Measurements from ENCODE around the gene P2RX1. TPM values are rescaled to one million over a fixed set of nuclear protein-coding genes. Genes with fewer than 3 reads are reported as not detected.

The P2RX1 gene
- total and polyA plus RNA-seq, 12 donors: 0.42 to 8.6 (median 1.1) TPM

DNA sequence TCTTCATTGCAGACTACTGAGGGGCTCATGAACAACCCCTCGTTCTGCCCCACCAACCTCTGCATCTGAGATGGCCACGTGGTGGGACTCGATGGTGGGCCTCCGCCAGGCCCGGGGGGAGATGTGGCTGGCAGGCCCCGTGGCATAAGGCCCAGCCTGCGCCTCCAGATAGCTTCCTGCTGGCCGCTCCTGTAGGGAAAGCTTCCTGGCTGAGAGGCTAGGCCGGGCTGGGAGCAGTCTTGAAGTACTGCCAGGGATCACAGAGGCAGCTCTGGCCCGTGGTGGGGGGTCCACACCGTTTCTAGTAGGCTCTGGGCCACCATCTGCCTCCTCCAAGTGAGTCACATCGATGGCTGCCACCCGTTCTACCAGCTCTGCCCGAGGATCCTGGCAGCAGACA, 31.0 kb downstream of the P2RX1 start:
- H3K27ac ChIP-seq: peak overlapping the region in 3 of 5 donors; percentile 59 to 91 (median 91)
- peaks cover 38 to 45% of the 10 kb centered on the region in 2 donors for H3K4me1 ChIP-seq (replicated peaks in 1 of 2)
- no peak overlapping the region for H3K4me3 ChIP-seq
- TF ChIP-seq POLR2A (IDR thresholded peaks at IDR 0.05): no peak
- TF ChIP-seq, protein P1, sequence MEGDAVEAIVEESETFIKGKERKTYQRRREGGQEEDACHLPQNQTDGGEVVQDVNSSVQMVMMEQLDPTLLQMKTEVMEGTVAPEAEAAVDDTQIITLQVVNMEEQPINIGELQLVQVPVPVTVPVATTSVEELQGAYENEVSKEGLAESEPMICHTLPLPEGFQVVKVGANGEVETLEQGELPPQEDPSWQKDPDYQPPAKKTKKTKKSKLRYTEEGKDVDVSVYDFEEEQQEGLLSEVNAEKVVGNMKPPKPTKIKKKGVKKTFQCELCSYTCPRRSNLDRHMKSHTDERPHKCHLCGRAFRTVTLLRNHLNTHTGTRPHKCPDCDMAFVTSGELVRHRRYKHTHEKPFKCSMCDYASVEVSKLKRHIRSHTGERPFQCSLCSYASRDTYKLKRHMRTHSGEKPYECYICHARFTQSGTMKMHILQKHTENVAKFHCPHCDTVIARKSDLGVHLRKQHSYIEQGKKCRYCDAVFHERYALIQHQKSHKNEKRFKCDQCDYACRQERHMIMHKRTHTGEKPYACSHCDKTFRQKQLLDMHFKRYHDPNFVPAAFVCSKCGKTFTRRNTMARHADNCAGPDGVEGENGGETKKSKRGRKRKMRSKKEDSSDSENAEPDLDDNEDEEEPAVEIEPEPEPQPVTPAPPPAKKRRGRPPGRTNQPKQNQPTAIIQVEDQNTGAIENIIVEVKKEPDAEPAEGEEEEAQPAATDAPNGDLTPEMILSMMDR (IDR thresholded peaks at IDR 0.05): no peak
- intact Hi-C loops (cut with DNase I): no loop called here
- H3K9me3 ChIP-seq (replicated peaks in 1 of 3): no peaks in the 10 kb centered on the region
- WGBS, 4 donors: 60 to 90% (median 67%) methylated on average over 2 to 14 of the region's 14 CpGs
- DNase-seq: no peak
- H3K27me3 ChIP-seq: no peaks in the 10 kb centered on the region
- H3K36me3 ChIP-seq (replicated peaks in 1 of 2): peaks cover 0 to 31% of the 10 kb centered on the region in 2 donors

DNA sequence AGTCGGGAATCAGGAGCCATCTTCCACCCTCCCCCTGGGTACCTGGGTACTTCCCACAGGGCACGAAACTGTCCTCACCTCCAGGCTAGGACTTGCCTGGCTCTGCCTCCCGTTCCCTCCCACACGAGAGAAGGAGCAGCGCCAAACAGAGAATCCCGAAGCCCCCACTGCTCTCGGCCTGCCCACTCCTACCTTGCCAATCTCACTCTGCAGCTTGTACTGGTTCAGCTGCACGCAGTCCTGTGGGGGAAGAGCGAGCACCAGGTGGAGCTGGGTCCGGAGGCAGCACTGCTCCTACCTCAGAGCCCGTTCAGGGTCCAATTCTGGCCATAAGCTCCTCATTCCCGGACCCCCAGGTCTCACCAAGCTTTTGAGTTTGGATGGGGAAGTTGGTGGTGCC, 32.1 kb downstream of the P2RX1 start:
- Histone ChIP-seq H3K9me3 (replicated peaks in 1 of 3) (no peaks in the 10 kb centered on the region), H3K4me3 (no peak overlapping the region), H3K27ac (no peak overlapping the region), H3K27me3 (no peaks in the 10 kb centered on the region), H3K4me1 (replicated peaks in 1 of 2) (peaks cover 27 to 38% of the 10 kb centered on the region in 2 donors), H3K36me3 (replicated peaks in 1 of 2) (peaks cover 0 to 31% of the 10 kb centered on the region in 2 donors)
- 92 to 93% (median 92%) methylated on average over 10 to 12 of the region's 12 CpGs for WGBS, 4 donors
- no peak for TF ChIP-seq POLR2A (IDR thresholded peaks at IDR 0.05)
- TF ChIP-seq, protein P1 (IDR thresholded peaks at IDR 0.05): no peak
- intact Hi-C loops (cut with DNase I): no loop called here
- DNase-seq: no peak

DNA sequence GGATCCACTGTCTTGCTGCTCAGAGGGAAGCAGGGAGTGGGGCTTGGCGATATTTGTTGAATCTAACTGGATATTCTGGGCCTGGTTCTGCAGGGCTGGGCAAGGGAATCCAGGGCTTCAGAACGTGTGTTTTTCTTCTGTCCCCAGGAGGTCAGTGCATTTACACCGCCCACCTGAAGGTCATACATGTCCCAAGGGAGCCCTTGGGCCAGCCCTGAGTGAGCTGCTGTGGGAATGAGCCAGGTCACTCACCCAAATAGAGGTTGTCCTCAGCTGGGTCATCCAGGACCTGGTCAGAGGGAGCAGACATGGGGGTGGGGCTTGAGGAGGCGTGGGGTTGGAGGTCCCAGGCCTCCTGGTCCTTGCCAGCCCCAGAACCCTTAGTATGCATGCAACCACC, 34.0 kb downstream of the P2RX1 start:
- no peaks in the 10 kb centered on the region for H3K27me3 ChIP-seq
- H3K4me3 ChIP-seq: no peak overlapping the region
- no peaks in the 10 kb centered on the region for H3K9me3 ChIP-seq (replicated peaks in 1 of 3)
- no peak for TF ChIP-seq POLR2A (IDR thresholded peaks at IDR 0.05)
- TF ChIP-seq, protein P1 (IDR thresholded peaks at IDR 0.05): no peak
- intact Hi-C loops (cut with DNase I): no loop called here
- no peak for DNase-seq
- peaks cover 0 to 31% of the 10 kb centered on the region in 2 donors for H3K36me3 ChIP-seq (replicated peaks in 1 of 2)
- H3K27ac ChIP-seq: no peak overlapping the region
- 80 to 86% (median 81%) methylated on average over 1 to 4 of the region's 4 CpGs for WGBS, 4 donors
- H3K4me1 ChIP-seq (replicated peaks in 1 of 2): peaks cover 17 to 24% of the 10 kb centered on the region in 2 donors

DNA sequence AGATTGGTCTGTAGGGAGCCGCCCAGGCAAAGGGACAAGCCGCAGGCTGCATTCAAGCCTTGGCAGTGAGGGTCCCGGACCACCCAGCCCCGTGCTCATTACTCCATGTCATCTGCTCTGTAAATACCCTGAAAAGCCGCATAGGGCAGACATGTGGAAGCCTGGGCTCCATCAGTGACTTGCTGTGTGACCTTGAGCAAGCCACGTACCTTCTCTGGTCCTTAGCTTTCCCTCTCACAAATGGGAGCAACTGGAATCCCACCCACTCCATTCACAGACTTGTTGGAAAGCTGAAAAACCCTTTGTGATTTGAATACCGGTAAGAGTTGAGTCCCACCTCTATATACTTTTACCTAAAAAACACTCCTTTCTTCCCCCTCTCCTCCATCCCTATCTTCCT, 35.3 kb downstream of the P2RX1 start:
- no peak for DNase-seq
- Histone ChIP-seq H3K9me3 (replicated peaks in 1 of 3) (no peaks in the 10 kb centered on the region), H3K36me3 (replicated peaks in 1 of 2) (peaks cover 0 to 34% of the 10 kb centered on the region in 2 donors), H3K27ac (no peak overlapping the region), H3K4me3 (no peak overlapping the region), H3K4me1 (replicated peaks in 1 of 2) (peaks cover 8 to 12% of the 10 kb centered on the region in 2 donors), H3K27me3 (no peaks in the 10 kb centered on the region)
- 88 to 92% (median 89%) methylated on average over 7 of the region's 7 CpGs for WGBS, 4 donors
- no peak for TF ChIP-seq POLR2A (IDR thresholded peaks at IDR 0.05)
- TF ChIP-seq, protein P1 (IDR thresholded peaks at IDR 0.05): no peak
- intact Hi-C loops (cut with DNase I): no loop called here
